Tibial nerve (tissue), 4 donors: ENCODE measurements around the gene RNF207. TPM values are rescaled to one million over a fixed set of nuclear protein-coding genes. Genes with fewer than 3 reads are reported as not detected.

Experiments
- DNase-seq, 2 donors: peaks; one replicate each; pipeline ENCODE4 v3.0.0-alpha.2; 2019; ENCODE audit warnings: low spot score in 2 of 2
- H3K27ac ChIP-seq, 4 donors: fragments of 200-600 bp; sonication (generic) in 3 of 4; one replicate each; pipeline ENCODE4 v1.5.1; 2017 to 2019; ENCODE audit warnings: mild to moderate bottlenecking in 1 of 4
- H3K27me3 ChIP-seq, 2 donors: fragments of 200-600 bp; sonication (generic) in 1 of 2; one replicate each; pipeline versions ENCODE4 v1.5.1 to v1.6.0; 2017 to 2019
- H3K36me3 ChIP-seq, 3 donors: fragments of 200-600 bp; sonication (generic); one replicate each; pipeline ENCODE4 v1.5.1; 2018 to 2019
- H3K4me1 ChIP-seq, 4 donors: fragments of 200-600 bp; sonication (generic) in 3 of 4; one replicate each; pipeline ENCODE4 v1.5.1; 2017 to 2019
- H3K4me3 ChIP-seq, 4 donors: fragments of 200-600 bp; sonication (generic) in 3 of 4; one replicate each; pipeline ENCODE4 v1.5.1; 2017 to 2019; ENCODE audit warnings: mild to moderate bottlenecking in 1 of 4, moderate library complexity in 1 of 4
- H3K9me3 ChIP-seq, 4 donors: fragments of 200-600 bp; sonication (generic) in 3 of 4; one replicate each; pipeline ENCODE4 v1.5.1; 2017 to 2019
- EP300 ChIP-seq, 2 donors: sonication (generic); formaldehyde crosslinking; IDR thresholded peaks; one replicate each; pipeline ENCODE4 v1.6.1; 2017; ENCODE audit warnings: antibody characterized with exemption in 2 of 2, mild to moderate bottlenecking in 1 of 2
- POLR2A ChIP-seq, 2 donors: fragments of 450-650 bp; IDR thresholded peaks; one replicate each; pipeline ENCODE4 v1.6.1; 2017; ENCODE audit warnings: antibody characterized with exemption in 2 of 2, mild to moderate bottlenecking in 2 of 2, moderate library complexity in 2 of 2
- WGBS, 2 donors: methylation state at CpG; one replicate each; pipeline ENCODE4 v1.1.5; 2018; 5-methylcytosine and 5-hydroxymethylcytosine counted together
- total RNA-seq, 4 donors: library from RNA; depleted of rRNA; stranded (reverse); fragments of >200 nt; gene quantifications; one replicate each; pipeline ENCODE4 v1.1.0, GENCODE V29; 2016
- TF ChIP-seq, protein P1 (sequence below), 5 experiments: fragments of 200-600 bp in 3 of 5; fragments of 450-650 bp in 2 of 5; sonication (generic) in 3 of 5; IDR thresholded peaks; one replicate each; pipeline ENCODE4 v1.5.1; 2016 to 2019; ENCODE audit warnings: antibody characterized with exemption in 5 of 5, mild to moderate bottlenecking in 3 of 5, moderate library complexity in 2 of 5

Gene RNF207
- total RNA-seq, 4 donors from 2014 or later, result 22.3 to 128 (median 42.3) TPM

DNA sequence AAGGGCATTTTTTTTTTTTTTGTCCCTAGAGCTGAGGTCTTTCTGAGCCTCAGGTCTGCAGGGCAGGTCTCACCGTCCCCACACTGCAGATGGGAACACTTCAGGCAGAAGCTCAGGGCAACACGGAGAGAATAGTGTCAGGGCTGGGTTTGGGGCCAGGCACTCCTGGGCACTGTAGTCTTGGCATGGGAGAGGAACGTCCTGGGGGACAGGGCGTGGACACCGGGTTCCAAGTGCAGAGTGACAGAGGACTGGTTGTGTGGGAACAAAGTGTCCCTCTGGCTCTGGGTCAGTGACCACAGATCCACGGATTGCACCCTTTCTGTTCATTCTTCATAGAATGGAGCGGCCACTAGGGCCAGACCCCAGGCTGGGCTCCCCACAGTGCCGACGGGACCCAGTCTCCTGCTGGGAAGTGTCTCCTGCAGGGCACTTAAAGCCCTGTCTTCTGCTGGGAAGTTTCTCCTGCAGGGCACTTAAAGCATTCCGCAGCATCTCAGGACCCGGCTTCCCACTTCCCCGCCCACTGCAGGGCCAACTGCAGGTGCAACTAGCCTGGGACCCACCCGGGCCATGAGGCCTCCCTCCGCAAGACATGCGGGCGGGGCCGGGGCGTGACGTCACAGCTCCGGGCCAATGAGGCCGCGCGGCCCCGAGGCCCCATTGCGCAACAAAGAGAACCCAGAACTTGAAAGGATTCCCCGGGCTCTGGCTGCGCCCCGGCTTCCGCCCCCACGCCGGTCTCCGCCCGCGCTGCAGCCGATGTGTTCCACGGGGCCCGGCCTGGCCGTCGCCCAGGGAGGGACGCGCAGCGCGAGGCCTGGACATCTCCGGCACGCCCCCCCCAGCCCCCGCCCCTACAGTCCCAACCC is 53.8 kb downstream of the RNF207 start:
- peaks cover 0 to 24% of the 10 kb centered on the region in 2 donors for H3K27me3 ChIP-seq
- WGBS, 2 donors, result 19 to 24% methylated on average over 11 to 14 of the region's 46 CpGs
- peak overlapping the region; percentile 58 to 83 (median 66) for H3K4me3 ChIP-seq
- peak; percentile 73 to 78 for DNase-seq
- H3K36me3 ChIP-seq, result peaks cover 0 to 3% (median 0%) of the 10 kb centered on the region in 3 donors
- no peaks in the 10 kb centered on the region for H3K9me3 ChIP-seq
- TF ChIP-seq EP300 (IDR thresholded peaks at IDR 0.05) (peak; percentile 24 to 64), POLR2A (IDR thresholded peaks at IDR 0.05) (no peak)
- H3K27ac ChIP-seq, result peak overlapping the region; percentile 72 to 94 (median 83)
- H3K4me1 ChIP-seq, result peaks cover 0 to 51% (median 19%) of the 10 kb centered on the region in 4 donors

DNA sequence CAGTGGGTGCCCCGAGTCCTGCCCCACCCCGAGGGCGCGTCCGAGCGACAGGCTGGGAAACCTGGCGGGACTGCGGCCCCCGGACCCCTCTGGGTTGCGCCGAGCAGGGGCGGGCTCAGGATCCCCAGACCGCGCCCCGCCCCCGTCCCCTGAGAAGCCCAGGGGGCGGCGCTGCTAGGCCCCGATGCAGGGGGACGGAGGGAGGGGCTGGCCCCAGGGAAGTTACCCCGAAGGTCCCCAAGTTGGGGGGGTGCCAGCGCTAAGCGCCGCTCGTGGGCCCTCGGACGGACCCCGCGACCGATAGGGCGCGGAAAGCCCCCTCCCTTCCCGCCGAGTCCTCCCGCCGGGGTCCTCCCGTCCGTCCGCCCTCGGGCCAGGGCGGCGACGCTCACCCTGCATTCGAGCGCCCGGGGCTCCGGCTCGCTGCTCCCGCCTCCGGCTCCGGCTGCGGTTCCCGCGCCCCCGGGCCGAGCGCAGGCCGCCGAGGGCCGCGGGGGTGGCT is 54.6 kb downstream of the RNF207 start:
- TF ChIP-seq POLR2A (IDR thresholded peaks at IDR 0.05), result no peak
- TF ChIP-seq, protein P1, sequence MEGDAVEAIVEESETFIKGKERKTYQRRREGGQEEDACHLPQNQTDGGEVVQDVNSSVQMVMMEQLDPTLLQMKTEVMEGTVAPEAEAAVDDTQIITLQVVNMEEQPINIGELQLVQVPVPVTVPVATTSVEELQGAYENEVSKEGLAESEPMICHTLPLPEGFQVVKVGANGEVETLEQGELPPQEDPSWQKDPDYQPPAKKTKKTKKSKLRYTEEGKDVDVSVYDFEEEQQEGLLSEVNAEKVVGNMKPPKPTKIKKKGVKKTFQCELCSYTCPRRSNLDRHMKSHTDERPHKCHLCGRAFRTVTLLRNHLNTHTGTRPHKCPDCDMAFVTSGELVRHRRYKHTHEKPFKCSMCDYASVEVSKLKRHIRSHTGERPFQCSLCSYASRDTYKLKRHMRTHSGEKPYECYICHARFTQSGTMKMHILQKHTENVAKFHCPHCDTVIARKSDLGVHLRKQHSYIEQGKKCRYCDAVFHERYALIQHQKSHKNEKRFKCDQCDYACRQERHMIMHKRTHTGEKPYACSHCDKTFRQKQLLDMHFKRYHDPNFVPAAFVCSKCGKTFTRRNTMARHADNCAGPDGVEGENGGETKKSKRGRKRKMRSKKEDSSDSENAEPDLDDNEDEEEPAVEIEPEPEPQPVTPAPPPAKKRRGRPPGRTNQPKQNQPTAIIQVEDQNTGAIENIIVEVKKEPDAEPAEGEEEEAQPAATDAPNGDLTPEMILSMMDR (IDR thresholded peaks at IDR 0.05), result no peak
- no peak for TF ChIP-seq EP300 (IDR thresholded peaks at IDR 0.05)
- no peak for DNase-seq
- H3K4me1 ChIP-seq, result peaks cover 0 to 51% (median 19%) of the 10 kb centered on the region in 4 donors

DNA sequence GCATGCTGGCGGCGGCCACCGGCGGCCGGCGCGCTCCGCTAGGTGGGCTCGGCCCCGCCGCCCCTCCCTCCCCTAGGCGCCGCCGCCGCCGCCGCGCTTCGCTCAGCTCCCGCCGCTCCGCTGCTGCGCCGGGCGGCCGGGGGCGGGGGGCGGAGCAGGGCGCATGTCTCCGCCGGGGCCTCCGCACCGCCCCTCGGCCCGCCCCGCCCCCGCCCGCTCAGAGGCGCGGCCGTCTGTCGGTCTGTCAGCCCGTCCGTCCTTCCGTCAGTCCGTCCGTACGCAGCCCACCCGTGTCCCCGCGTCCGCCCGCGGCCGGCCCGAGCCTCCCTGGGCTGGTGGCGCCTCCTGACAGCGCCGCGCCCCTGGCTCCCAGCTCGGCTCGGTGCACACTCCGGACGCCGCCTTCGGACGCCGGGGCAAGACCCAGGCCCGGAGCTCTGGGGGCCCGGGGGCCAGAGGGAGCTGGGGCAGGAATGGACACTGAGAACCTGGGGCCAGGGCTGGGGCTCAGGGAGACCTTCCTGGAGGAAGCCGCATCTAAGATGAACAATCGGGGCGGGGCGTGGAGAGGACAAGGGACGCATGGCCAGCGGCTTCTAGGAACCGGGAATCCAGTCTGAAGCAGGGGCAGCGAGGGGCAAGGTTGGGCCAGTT is 55.2 kb downstream of the RNF207 start, which contains the start of gene GPR153:
GPR153 (minus strand) TSS at position 138 of the 654 bp plus-strand sequence. CDS start 6,193 bp downstream, outside the sequence.
- peaks cover 0 to 24% of the 10 kb centered on the region in 2 donors for H3K27me3 ChIP-seq
- 6 to 10% methylated on average over 8 to 10 of the region's 78 CpGs for WGBS, 2 donors

More for the DNA sequence above, 54.6 kb downstream of the RNF207 start:
- Histone ChIP-seq H3K27ac (peak overlapping the region; percentile 72 to 94 (median 83)), H3K27me3 (peaks cover 0 to 24% of the 10 kb centered on the region in 2 donors), H3K4me3 (peak overlapping the region; percentile 58 to 83 (median 66)), H3K9me3 (no peaks in the 10 kb centered on the region), H3K36me3 (no peaks in the 10 kb centered on the region)
- WGBS, 2 donors, result 2 to 5% methylated on average over 4 to 11 of the region's 61 CpGs

DNA sequence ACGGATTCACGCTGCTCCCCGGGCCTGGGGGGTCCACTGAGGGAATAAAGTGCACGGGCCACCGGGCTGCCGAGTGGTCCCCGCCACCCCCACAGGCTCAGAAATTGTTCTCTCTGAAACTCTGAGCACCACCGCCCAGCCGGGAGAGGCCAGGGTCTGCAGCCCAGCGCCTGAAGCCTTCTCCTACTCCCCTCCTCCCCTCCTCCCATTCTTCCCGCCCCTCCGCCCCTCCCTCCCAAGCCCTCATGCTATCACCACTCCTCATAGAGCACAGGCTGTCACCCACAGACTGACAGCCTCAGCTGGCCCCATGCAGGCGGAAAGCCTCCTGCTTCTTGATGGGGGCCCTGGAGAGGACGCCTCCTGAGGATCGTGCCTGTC is 55.7 kb downstream of the RNF207 start:
- H3K4me1 ChIP-seq, result peaks cover 0 to 51% (median 19%) of the 10 kb centered on the region in 4 donors
- no peak for DNase-seq
- peak overlapping the region; percentile 1 to 89 (median 80) for H3K27ac ChIP-seq
- H3K9me3 ChIP-seq, result no peaks in the 10 kb centered on the region
- H3K36me3 ChIP-seq, result no peaks in the 10 kb centered on the region
- TF ChIP-seq POLR2A (IDR thresholded peaks at IDR 0.05), result no peak
- 29 to 30% methylated on average over 13 to 15 of the region's 15 CpGs for WGBS, 2 donors
- H3K27me3 ChIP-seq, result peaks cover 0 to 24% of the 10 kb centered on the region in 2 donors
- H3K4me3 ChIP-seq, result peak overlapping the region in 2 of 4 donors; percentile 51 to 83

More for the DNA sequence above, 55.2 kb downstream of the RNF207 start, which contains the start of gene GPR153:
- H3K27ac ChIP-seq, result peak within 1 kb of the TSS; percentile 72 to 94 (median 83)
- H3K36me3 ChIP-seq, result no peaks in the 10 kb centered on the region
- no peak for TF ChIP-seq EP300 (IDR thresholded peaks at IDR 0.05)
- TF ChIP-seq, protein P1 (IDR thresholded peaks at IDR 0.05), result no peak
- TF ChIP-seq POLR2A (IDR thresholded peaks at IDR 0.05), result no peak
- H3K4me1 ChIP-seq, result peaks cover 0 to 51% (median 19%) of the 10 kb centered on the region in 4 donors
- DNase-seq, result no peak
- H3K4me3 ChIP-seq, result peak within 1 kb of the TSS; percentile 58 to 83 (median 66)
- no peaks in the 10 kb centered on the region for H3K9me3 ChIP-seq

DNA sequence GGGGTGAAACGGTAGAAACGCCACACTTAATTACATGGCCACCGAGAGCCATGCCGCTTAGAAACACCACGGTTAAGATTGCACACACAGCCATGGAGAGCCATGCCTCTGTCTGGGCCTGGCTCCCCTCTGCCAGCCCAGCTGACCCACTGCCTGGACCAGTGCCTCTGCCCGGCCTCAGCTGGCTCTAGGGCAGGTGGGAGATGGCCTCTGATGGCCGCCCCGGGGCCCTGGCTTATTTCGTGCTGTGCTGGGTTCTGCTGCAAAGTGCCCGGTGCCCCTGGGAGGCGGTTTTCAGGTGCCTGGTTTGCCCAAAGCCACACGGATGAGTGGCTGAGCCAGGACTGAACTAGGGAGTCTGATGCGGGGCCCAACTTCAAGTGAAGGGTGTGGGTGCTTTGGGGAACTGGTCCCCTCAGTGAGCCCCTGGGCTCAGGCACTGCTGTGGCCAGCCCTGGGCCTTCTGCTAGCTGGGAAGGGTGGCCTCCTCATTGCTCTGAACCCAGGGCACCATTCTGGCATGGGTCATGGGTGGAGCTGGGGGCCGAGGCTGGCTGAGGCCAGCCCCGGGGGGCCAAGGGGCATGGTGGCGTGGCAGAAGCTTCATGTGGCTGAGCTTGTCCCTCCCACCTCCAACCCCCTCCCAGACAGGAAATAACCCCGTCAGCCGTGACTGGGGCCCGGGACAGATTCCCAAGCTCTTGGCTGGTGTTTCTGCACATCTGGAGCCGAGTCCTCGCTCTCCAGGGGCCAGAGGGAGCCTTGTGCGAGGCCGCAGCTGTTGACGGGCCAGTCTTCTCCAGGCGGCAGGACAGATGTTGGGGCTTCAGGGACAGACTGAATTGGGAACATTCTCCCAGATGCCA is 56.9 kb downstream of the RNF207 start:
- H3K36me3 ChIP-seq, result no peaks in the 10 kb centered on the region
- no peaks in the 10 kb centered on the region for H3K9me3 ChIP-seq
- H3K27ac ChIP-seq, result peak overlapping the region in 2 of 4 donors; percentile 10 to 89
- H3K4me1 ChIP-seq, result peaks cover 0 to 51% (median 19%) of the 10 kb centered on the region in 4 donors
- TF ChIP-seq POLR2A (IDR thresholded peaks at IDR 0.05) (no peak), EP300 (IDR thresholded peaks at IDR 0.05) (no peak)
- TF ChIP-seq, protein P1 (IDR thresholded peaks at IDR 0.05), result no peak
- DNase-seq, result no peak
- WGBS, 2 donors, result 63 to 83% methylated on average over 14 to 21 of the region's 25 CpGs
- peaks cover 0 to 24% of the 10 kb centered on the region in 2 donors for H3K27me3 ChIP-seq
- H3K4me3 ChIP-seq, result no peak overlapping the region
